GM20000 (cell line): Measurements from ENCODE around the gene SLC15A1.
"Not testable (repeated sequence)": the region's sequence is repeated elsewhere in the genome, so short reads cannot be mapped to it uniquely, and the experiment has no call there.

ENCODE experiments used
- DNase-seq: peaks from one replicate; pipeline ENCODE4 v3.0.0; 2012; ENCODE audit warnings: low spot score
- TF ChIP-seq, protein P1 (sequence below): IDR thresholded peaks from 2 replicates; pipeline ENCODE4 v1.5.1; 2012; ENCODE audit warnings: mild to moderate bottlenecking, control low read depth; ENCODE audit errors: extremely low read depth, missing control alignments

Gene SLC15A1

GRCh38 chr13:98641075-98641474 is 111.4 kb downstream of the SLC15A1 start:
- TF ChIP-seq, protein P1, sequence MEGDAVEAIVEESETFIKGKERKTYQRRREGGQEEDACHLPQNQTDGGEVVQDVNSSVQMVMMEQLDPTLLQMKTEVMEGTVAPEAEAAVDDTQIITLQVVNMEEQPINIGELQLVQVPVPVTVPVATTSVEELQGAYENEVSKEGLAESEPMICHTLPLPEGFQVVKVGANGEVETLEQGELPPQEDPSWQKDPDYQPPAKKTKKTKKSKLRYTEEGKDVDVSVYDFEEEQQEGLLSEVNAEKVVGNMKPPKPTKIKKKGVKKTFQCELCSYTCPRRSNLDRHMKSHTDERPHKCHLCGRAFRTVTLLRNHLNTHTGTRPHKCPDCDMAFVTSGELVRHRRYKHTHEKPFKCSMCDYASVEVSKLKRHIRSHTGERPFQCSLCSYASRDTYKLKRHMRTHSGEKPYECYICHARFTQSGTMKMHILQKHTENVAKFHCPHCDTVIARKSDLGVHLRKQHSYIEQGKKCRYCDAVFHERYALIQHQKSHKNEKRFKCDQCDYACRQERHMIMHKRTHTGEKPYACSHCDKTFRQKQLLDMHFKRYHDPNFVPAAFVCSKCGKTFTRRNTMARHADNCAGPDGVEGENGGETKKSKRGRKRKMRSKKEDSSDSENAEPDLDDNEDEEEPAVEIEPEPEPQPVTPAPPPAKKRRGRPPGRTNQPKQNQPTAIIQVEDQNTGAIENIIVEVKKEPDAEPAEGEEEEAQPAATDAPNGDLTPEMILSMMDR, result no peak
- no peak for DNase-seq

GRCh38 chr13:98639785-98640184 is 112.7 kb downstream of the SLC15A1 start:
- DNase-seq, result not testable (repeated sequence)

DNA sequence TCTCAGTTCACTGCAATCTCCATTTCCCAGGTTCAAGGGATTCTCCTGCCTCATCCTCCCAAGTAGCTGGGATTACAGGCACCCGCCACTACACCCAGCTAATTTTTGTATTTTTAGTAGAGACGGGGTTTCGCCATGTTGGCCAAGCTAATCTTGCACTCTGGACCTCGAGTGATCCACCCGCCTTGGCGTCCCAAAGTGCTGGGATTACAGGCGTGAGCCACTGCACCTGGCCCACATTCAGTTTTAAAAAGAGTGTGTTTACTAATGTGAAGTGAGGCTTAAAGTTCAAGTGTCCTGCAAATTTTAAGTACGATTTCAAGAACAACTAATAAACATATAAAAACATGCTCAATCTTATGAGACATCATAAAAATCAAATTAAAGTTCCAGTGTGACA is 114.1 kb downstream of the SLC15A1 start:
- DNase-seq, result not testable (repeated sequence)
